A673 (cell line): Measurements from ENCODE around the gene TLR9. TPM values are rescaled to one million over a fixed set of nuclear protein-coding genes. Genes with fewer than 3 reads are reported as not detected.

ENCODE experiments used
- BruUV-seq: library from RNA; stranded (reverse); fragments of 400-500 nt; replicated peaks from 2 replicates; lab custom pipeline; 2021; lab: Mats Ljungman, UMichigan
- CTCF ChIA-PET: fragments of 300-600 bp; sonication (Branson Sonifier 250); formaldehyde crosslinking; loops from one replicate; lab custom pipeline; 2022; ENCODE audit warnings: antibody characterized with exemption; lab: Charles Lee
- POLR2A ChIA-PET: fragments of 300-600 bp; sonication (Branson Sonifier 250); formaldehyde crosslinking; loops from one replicate; lab custom pipeline; 2022; ENCODE audit warnings: antibody characterized with exemption; ENCODE audit not compliant: low non-redundant PET; lab: Charles Lee
- DNase-seq: peaks from one replicate; pipeline ENCODE4 v3.0.0-alpha.2; 2015; ENCODE audit warnings: low spot score
- H3K27ac ChIP-seq: fragments of 200-600 bp; sonication (generic); 2 replicates; pipeline ENCODE4 v1.5.1; 2016; ENCODE audit warnings: mixed run types, low read depth, mild to moderate bottlenecking, mixed read lengths, antibody characterized with exemption, low read length; ENCODE audit not compliant: poor library complexity, severe bottlenecking
- H3K27me3 ChIP-seq: fragments of 200-600 bp; sonication (generic); replicated peaks from 2 replicates; pipeline ENCODE4 v1.6.1; 2017; ENCODE audit warnings: mixed run types, low read depth, mild to moderate bottlenecking, mixed read lengths, antibody characterized with exemption, low read length; ENCODE audit not compliant: insufficient read depth, poor library complexity
- H3K36me3 ChIP-seq: fragments of 200-600 bp; sonication (generic); 2 replicates; pipeline ENCODE4 v1.6.1; 2016; ENCODE audit warnings: mixed run types, mild to moderate bottlenecking, mixed read lengths, antibody characterized with exemption, low read length; ENCODE audit not compliant: insufficient read depth, poor library complexity, severe bottlenecking
- H3K4me1 ChIP-seq: fragments of 200-600 bp; sonication (generic); 2 replicates; pipeline ENCODE4 v1.6.1; 2017; ENCODE audit warnings: mixed run types, mild to moderate bottlenecking, mixed read lengths, antibody characterized with exemption, low read length; ENCODE audit not compliant: insufficient read depth, poor library complexity, severe bottlenecking
- H3K4me3 ChIP-seq: fragments of 200-600 bp; sonication (generic); 2 replicates; pipeline ENCODE4 v1.5.1; 2016; ENCODE audit warnings: low read depth, mixed run types, mild to moderate bottlenecking, mixed read lengths, low read length; ENCODE audit not compliant: poor library complexity, severe bottlenecking
- H3K9me3 ChIP-seq: fragments of 200-600 bp; sonication (generic); 2 replicates; pipeline ENCODE4 v1.6.1; 2016; ENCODE audit warnings: mixed run types, low read depth, mild to moderate bottlenecking, mixed read lengths, antibody characterized with exemption, low read length; ENCODE audit not compliant: poor library complexity, severe bottlenecking
- EZH2 ChIP-seq: fragments of 200-600 bp; sonication (generic); IDR thresholded peaks from 2 replicates; pipeline ENCODE4 v1.6.1; 2017; ENCODE audit warnings: borderline replicate concordance, low read depth, mild to moderate bottlenecking, mixed read lengths, antibody characterized with exemption, low read length; ENCODE audit not compliant: poor library complexity, severe bottlenecking
- intact Hi-C: fragments of 100-400 bp; cut with micrococcal nuclease; formaldehyde crosslinking; loops from one replicate; pipeline ENCODE4 v1.10.0; 2022; ENCODE audit not compliant: unreplicated experiment
- total RNA-seq: library from RNA; stranded (reverse); gene quantifications from 2 replicates; pipeline ENCODE4 v1.2.3, GENCODE V29; 2021
- TF ChIP-seq, protein P1 (sequence below): fragments of 300-800, 200-600 bp; sonication (generic); conservative IDR thresholded peaks from 2 replicates; pipeline ENCODE4 v1.5.1; 2017; ENCODE audit warnings: low read depth, mild to moderate bottlenecking, antibody characterized with exemption, low read length, moderate library complexity, mixed read lengths

TLR9 gene
- total RNA-seq, 1 experiment from 2014 or later, result not detected

DNA sequence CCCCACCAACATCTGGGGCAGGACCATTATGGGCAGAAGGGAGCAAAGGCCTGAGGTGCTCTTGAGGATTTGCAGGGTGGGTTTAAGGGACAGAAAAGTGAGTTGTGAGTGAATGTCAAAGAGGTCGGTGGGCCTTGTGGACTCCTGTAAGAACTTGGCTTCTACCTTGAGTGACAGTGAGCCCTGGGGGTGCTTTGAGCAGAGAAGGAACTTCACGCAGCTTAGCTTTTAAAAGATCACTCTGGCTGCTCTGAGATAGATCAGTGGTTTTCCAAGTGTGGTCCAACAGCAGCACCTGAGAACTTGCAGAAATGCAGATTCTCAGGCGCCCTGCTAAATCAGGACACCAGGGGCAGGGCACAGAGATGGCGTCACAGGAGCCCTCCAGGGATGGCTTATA, 42.8 kb downstream of the TLR9 start:
- Histone ChIP-seq H3K4me3 (no peak overlapping the region), H3K27me3 (no peaks in the 10 kb centered on the region), H3K36me3 (no peaks in the 10 kb centered on the region), H3K9me3 (no peaks in the 10 kb centered on the region), H3K27ac (no peak overlapping the region), H3K4me1 (no peaks in the 10 kb centered on the region)
- TF ChIP-seq EZH2, result no peak
- TF ChIP-seq, protein P1, sequence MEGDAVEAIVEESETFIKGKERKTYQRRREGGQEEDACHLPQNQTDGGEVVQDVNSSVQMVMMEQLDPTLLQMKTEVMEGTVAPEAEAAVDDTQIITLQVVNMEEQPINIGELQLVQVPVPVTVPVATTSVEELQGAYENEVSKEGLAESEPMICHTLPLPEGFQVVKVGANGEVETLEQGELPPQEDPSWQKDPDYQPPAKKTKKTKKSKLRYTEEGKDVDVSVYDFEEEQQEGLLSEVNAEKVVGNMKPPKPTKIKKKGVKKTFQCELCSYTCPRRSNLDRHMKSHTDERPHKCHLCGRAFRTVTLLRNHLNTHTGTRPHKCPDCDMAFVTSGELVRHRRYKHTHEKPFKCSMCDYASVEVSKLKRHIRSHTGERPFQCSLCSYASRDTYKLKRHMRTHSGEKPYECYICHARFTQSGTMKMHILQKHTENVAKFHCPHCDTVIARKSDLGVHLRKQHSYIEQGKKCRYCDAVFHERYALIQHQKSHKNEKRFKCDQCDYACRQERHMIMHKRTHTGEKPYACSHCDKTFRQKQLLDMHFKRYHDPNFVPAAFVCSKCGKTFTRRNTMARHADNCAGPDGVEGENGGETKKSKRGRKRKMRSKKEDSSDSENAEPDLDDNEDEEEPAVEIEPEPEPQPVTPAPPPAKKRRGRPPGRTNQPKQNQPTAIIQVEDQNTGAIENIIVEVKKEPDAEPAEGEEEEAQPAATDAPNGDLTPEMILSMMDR, result no peak
- intact Hi-C loops, result no loop called here
- no TSS peak for BruUV-seq
- CTCF ChIA-PET, result interaction anchor here (0.6 kb wide), 1 partner anchor 174 kb away, joined by 3 read pairs; no protein-coding TSS in a partner anchor
- POLR2A ChIA-PET, result no interaction called here
- no peak for DNase-seq

DNA sequence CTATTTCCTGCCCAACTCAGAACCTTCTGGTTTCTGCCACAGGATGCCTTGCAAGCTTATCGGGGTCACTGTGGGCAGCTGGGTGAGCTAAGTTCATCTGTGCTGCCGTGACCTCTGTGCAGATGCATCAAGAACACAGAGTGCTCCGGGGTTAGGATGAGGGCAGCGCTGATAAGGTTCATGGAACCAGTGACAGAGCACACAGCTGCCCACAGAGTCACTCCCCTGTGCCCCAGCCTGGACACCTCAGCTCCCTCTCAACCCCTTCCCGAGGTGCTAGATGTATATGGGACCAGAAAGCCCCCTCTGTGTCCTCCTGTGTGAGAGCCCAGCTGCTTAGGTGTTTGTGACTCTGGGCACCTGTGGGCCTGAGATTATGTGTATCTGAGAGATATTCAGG, 43.2 kb downstream of the TLR9 start:
- no TSS peak for BruUV-seq
- no peak overlapping the region for H3K27ac ChIP-seq
- H3K27me3 ChIP-seq, result no peaks in the 10 kb centered on the region
- intact Hi-C loops, result no loop called here
- H3K9me3 ChIP-seq, result no peaks in the 10 kb centered on the region
- DNase-seq, result no peak
- no peak for TF ChIP-seq EZH2
- TF ChIP-seq, protein P1, result no peak
- H3K4me3 ChIP-seq, result no peak overlapping the region
- CTCF ChIA-PET, result no interaction called here
- no peaks in the 10 kb centered on the region for H3K36me3 ChIP-seq
- H3K4me1 ChIP-seq, result no peaks in the 10 kb centered on the region
- POLR2A ChIA-PET, result no interaction called here

DNA sequence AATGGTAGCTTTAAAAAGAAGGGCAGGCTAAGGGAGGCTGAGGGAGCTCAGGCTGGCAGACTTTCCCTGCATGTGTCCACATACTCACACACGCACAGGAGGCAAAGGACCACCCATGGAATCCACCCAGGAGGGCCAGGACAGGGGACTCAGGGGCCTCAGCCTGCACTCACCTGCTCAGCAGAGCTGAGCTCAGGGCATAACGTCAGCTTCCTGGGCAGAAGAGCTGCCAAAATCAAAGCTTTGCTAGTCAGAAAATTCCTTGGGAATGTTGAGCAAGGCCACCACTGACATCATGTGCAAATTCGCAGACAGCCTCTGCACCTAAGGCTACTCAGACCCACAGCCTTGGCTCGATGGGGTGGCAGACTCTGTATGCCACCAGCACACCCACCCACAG, 43.9 kb downstream of the TLR9 start:
- Histone ChIP-seq H3K36me3 (no peaks in the 10 kb centered on the region), H3K27me3 (no peaks in the 10 kb centered on the region), H3K4me1 (no peaks in the 10 kb centered on the region), H3K9me3 (no peaks in the 10 kb centered on the region), H3K4me3 (no peak overlapping the region), H3K27ac (no peak overlapping the region)
- no peak for DNase-seq
- TF ChIP-seq EZH2, result no peak
- TF ChIP-seq, protein P1, result no peak
- intact Hi-C loops, result no loop called here
- ChIA-PET POLR2A (no interaction called here), CTCF (no interaction called here)
- no TSS peak for BruUV-seq
